ENCODE results near the gene ZDHHC22. TPM values are rescaled to one million over a fixed set of nuclear protein-coding genes. Genes with fewer than 3 reads are reported as not detected.
A peak's percentile ranks its signal among the peaks of the same experiment; 100 is the strongest.

Gene ZDHHC22
- total RNA-seq, 1 experiment from 2014 or later = 11.3 TPM

DNA sequence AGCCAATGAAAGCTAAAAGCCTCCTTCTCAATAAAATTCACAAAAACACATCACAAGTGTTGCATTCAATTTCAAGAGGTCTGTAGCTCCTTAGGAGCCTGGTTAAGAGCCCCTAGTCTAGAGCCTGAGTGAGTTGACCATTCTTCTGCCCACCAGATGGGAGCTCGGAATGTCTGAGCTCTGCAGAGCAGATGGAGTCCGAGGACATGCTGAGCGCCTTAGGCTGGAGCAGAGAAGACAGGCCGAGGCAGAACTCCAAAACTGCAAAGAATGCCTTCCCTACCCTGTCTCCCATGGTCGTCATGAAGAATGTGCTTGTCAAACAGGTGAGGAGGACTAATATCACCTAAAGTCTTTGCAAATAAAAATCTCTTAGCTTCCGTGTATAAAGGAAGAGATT lies 31.9 kb downstream of the ZDHHC22 start:
- no peak overlapping the region for H3K9ac ChIP-seq (ENCODE audit: extremely low read depth, insufficient read length, low read length)
- no peak overlapping the region for H4K91ac ChIP-seq (ENCODE audit: insufficient read length, low read depth, low read length)
- no peak overlapping the region for H3T11ph ChIP-seq (ENCODE audit: low read length)
- H4K20me1 ChIP-seq (ENCODE audit: control insufficient read depth, insufficient read depth, insufficient read length) = no peaks in the 10 kb centered on the region
- no peak overlapping the region for H2BK12ac ChIP-seq (ENCODE audit: insufficient read length, low read depth, low read length)
- peak overlapping the region; percentile 92 for H3K27ac ChIP-seq (ENCODE audit: insufficient read length, low read depth, low read length)
- H3K56ac ChIP-seq (ENCODE audit: insufficient read length, low read depth, low read length) = no peak overlapping the region
- H3K9me3 ChIP-seq (ENCODE audit: control insufficient read depth, low read depth, low read length) = no peaks in the 10 kb centered on the region
- no peak overlapping the region for H2BK15ac ChIP-seq (ENCODE audit: low read depth, low read length)
- no peak overlapping the region for H3K4me3 Mint-ChIP-seq
- no peak overlapping the region for H2BK20ac ChIP-seq (ENCODE audit: low read depth, low read length, poor library complexity, severe bottlenecking)
- peaks cover 32 to 56% (median 46%) of the 10 kb centered on the region in 3 experiments; a peak in 6 of 7 replicates for H3K36me3 Mint-ChIP-seq (ENCODE audit: insufficient read depth in 1 of 3, low read depth in 3 of 3)
- H2AK5ac ChIP-seq (ENCODE audit: insufficient read length, low read length) = no peak overlapping the region
- no peaks in the 10 kb centered on the region; a peak in 1 of 5 replicates for H3K9me3 Mint-ChIP-seq
- H3K79me1 ChIP-seq (ENCODE audit: insufficient read depth, low read depth, low read length, poor library complexity, severe bottlenecking) = peaks cover 4% of the 10 kb centered on the region
- WGBS (ENCODE audit: extremely low coverage, insufficient read length, low lambda C conversion rate) = no CpG with 5 or more reads among the region's 6 CpGs
- H2AFZ ChIP-seq (ENCODE audit: low read length) = no peak overlapping the region
- H3K27ac Mint-ChIP-seq = peak overlapping the region; percentile 71 to 99 (median 72); a peak in 6 of 7 replicates
- no peak overlapping the region for H3K14ac ChIP-seq (ENCODE audit: insufficient read depth, low read length)
- H3K4me1 ChIP-seq (ENCODE audit: insufficient read depth, low read length) = peaks cover 15% of the 10 kb centered on the region
- H3K4me2 ChIP-seq (ENCODE audit: insufficient read depth, insufficient read length, low read length) = no peak overlapping the region
- H3K23me2 ChIP-seq (ENCODE audit: insufficient read length, low read depth, low read length, poor library complexity, severe bottlenecking) = no peaks in the 10 kb centered on the region
- peaks cover 55 to 68% of the 10 kb centered on the region in 2 experiments for H3K4me1 Mint-ChIP-seq
- DNase-seq = no peak
- no peak overlapping the region for H2BK5ac ChIP-seq (ENCODE audit: insufficient read length, low read length)
- H4K5ac ChIP-seq (ENCODE audit: insufficient read length, low read depth, low read length) = no peak overlapping the region
- H3K18ac ChIP-seq (ENCODE audit: insufficient read length, low read depth, low read length) = no peak overlapping the region
- no peaks in the 10 kb centered on the region; the same call in 1 of the 2 replicates for H3K27me3 ChIP-seq (ENCODE audit: insufficient read depth, low read length)
- H3K79me2 ChIP-seq (ENCODE audit: insufficient read depth, low read length) = no peaks in the 10 kb centered on the region
- H3K23ac ChIP-seq (ENCODE audit: insufficient read length, low read depth, low read length) = no peak overlapping the region
- H2BK120ac ChIP-seq (ENCODE audit: low read depth, low read length, poor library complexity, severe bottlenecking) = no peak overlapping the region
- H3K4ac ChIP-seq (ENCODE audit: low read depth, low read length) = no peak overlapping the region
- no peaks in the 10 kb centered on the region for H3K27me3 Mint-ChIP-seq (ENCODE audit: low read depth)
- no peak overlapping the region for H4K8ac ChIP-seq (replicated peaks; ENCODE audit: insufficient read length, low read depth, low read length)
- TF ChIP-seq, protein P1, sequence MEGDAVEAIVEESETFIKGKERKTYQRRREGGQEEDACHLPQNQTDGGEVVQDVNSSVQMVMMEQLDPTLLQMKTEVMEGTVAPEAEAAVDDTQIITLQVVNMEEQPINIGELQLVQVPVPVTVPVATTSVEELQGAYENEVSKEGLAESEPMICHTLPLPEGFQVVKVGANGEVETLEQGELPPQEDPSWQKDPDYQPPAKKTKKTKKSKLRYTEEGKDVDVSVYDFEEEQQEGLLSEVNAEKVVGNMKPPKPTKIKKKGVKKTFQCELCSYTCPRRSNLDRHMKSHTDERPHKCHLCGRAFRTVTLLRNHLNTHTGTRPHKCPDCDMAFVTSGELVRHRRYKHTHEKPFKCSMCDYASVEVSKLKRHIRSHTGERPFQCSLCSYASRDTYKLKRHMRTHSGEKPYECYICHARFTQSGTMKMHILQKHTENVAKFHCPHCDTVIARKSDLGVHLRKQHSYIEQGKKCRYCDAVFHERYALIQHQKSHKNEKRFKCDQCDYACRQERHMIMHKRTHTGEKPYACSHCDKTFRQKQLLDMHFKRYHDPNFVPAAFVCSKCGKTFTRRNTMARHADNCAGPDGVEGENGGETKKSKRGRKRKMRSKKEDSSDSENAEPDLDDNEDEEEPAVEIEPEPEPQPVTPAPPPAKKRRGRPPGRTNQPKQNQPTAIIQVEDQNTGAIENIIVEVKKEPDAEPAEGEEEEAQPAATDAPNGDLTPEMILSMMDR (conservative IDR thresholded peaks at IDR 0.05) = no peak

All from H9 (cell line).